KMS-11 (cell line): ENCODE measurements around the gene PHOX2A.

Source experiments
- H2AFZ ChIP-seq: fragments of 200-600 bp; sonication (generic); 2 replicates; pipeline ENCODE4 v1.6.1; 2016; ENCODE audit warnings: antibody characterized with exemption, mixed run types, low read depth
- H3K27ac ChIP-seq: fragments of 200-600 bp; sonication (generic); 2 replicates; pipeline ENCODE4 v1.6.1; 2016; ENCODE audit warnings: mild to moderate bottlenecking, mixed run types
- H3K27me3 ChIP-seq: fragments of 200-600 bp; sonication (generic); 2 replicates; pipeline ENCODE4 v1.6.1; 2017; ENCODE audit warnings: mild to moderate bottlenecking, low read depth, mixed run types, moderate library complexity; ENCODE audit not compliant: insufficient read depth
- H3K36me3 ChIP-seq: fragments of 200-600 bp; sonication (generic); 2 replicates; pipeline ENCODE4 v1.6.1; 2017; ENCODE audit warnings: mild to moderate bottlenecking, mixed run types; ENCODE audit not compliant: insufficient read depth
- H3K4me1 ChIP-seq: fragments of 200-600 bp; sonication (generic); 2 replicates; pipeline ENCODE4 v1.6.1; 2016; ENCODE audit warnings: mild to moderate bottlenecking, low read depth, mixed run types; ENCODE audit not compliant: poor library complexity, severe bottlenecking
- H3K4me2 ChIP-seq: fragments of 200-600 bp; sonication (generic); 2 replicates; pipeline ENCODE4 v1.7.0; 2016; ENCODE audit warnings: mild to moderate bottlenecking, mixed run types
- H3K4me3 ChIP-seq: fragments of 200-600 bp; sonication (generic); IDR thresholded peaks from 2 replicates; pipeline ENCODE4 v1.6.1; 2017; ENCODE audit warnings: low read depth, low read length, mixed read lengths; ENCODE audit not compliant: insufficient read depth
- H3K79me2 ChIP-seq: fragments of 200-600 bp; sonication (generic); 2 replicates; pipeline ENCODE4 v1.6.1; 2016; ENCODE audit warnings: low read depth, mixed run types; ENCODE audit not compliant: insufficient read depth
- H3K9ac ChIP-seq: fragments of 200-600 bp; sonication (generic); 2 replicates; pipeline ENCODE4 v1.6.1; 2016; ENCODE audit warnings: mild to moderate bottlenecking, mixed run types
- H4K20me1 ChIP-seq: fragments of 200-600 bp; sonication (generic); 2 replicates; pipeline ENCODE4 v1.6.1; 2016; ENCODE audit warnings: mild to moderate bottlenecking, mixed run types; ENCODE audit not compliant: insufficient read depth
- TF ChIP-seq, protein P1 (sequence below): fragments of 200-600 bp; sonication (generic); conservative IDR thresholded peaks from 2 replicates; pipeline ENCODE4 v1.6.1; 2017; ENCODE audit warnings: low read depth, mild to moderate bottlenecking, antibody characterized with exemption, low read length, moderate library complexity, mixed read lengths

PHOX2A gene

DNA sequence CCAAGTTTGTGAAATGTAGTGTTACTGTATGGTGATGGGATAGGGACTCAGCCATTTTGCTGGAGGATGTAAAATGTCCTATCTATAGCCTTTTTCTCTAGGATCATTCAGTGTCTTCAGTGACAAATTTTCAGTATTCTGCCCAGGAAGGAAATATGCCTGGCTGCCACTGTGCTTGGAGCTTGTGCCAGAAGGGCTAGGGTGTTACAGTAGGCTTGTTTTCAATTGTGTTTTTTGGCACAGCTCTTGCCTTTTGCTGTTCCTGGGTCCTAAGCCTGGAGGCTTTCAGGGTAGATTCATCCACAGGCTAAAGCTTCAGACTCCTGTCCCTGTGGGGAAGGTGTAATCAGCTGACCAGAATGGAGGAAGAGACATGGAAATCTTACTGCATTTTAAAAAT lies 22.0 kb upstream of the PHOX2A start:
- peaks cover 6% of the 10 kb centered on the region for H3K4me1 ChIP-seq
- TF ChIP-seq, protein P1, sequence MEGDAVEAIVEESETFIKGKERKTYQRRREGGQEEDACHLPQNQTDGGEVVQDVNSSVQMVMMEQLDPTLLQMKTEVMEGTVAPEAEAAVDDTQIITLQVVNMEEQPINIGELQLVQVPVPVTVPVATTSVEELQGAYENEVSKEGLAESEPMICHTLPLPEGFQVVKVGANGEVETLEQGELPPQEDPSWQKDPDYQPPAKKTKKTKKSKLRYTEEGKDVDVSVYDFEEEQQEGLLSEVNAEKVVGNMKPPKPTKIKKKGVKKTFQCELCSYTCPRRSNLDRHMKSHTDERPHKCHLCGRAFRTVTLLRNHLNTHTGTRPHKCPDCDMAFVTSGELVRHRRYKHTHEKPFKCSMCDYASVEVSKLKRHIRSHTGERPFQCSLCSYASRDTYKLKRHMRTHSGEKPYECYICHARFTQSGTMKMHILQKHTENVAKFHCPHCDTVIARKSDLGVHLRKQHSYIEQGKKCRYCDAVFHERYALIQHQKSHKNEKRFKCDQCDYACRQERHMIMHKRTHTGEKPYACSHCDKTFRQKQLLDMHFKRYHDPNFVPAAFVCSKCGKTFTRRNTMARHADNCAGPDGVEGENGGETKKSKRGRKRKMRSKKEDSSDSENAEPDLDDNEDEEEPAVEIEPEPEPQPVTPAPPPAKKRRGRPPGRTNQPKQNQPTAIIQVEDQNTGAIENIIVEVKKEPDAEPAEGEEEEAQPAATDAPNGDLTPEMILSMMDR: no peak
- H2AFZ ChIP-seq: no peak overlapping the region
- no peak overlapping the region for H3K4me3 ChIP-seq
- H4K20me1 ChIP-seq: no peaks in the 10 kb centered on the region
- no peak overlapping the region for H3K27ac ChIP-seq
- H3K79me2 ChIP-seq: no peaks in the 10 kb centered on the region
- no peak overlapping the region for H3K4me2 ChIP-seq
- no peaks in the 10 kb centered on the region for H3K27me3 ChIP-seq
- H3K9ac ChIP-seq: no peak overlapping the region
- no peaks in the 10 kb centered on the region for H3K36me3 ChIP-seq

GRCh38 chr11:72263361-72263760 lies 19.4 kb upstream of the PHOX2A start:
- no peaks in the 10 kb centered on the region for H3K27me3 ChIP-seq
- H4K20me1 ChIP-seq: no peaks in the 10 kb centered on the region
- no peaks in the 10 kb centered on the region for H3K36me3 ChIP-seq
- TF ChIP-seq, protein P1: no peak
- no peaks in the 10 kb centered on the region for H3K4me1 ChIP-seq
- H2AFZ ChIP-seq: no peak overlapping the region
- no peak overlapping the region for H3K4me2 ChIP-seq
- no peaks in the 10 kb centered on the region for H3K79me2 ChIP-seq
- no peak overlapping the region for H3K4me3 ChIP-seq
- H3K9ac ChIP-seq: no peak overlapping the region
- no peak overlapping the region for H3K27ac ChIP-seq

DNA sequence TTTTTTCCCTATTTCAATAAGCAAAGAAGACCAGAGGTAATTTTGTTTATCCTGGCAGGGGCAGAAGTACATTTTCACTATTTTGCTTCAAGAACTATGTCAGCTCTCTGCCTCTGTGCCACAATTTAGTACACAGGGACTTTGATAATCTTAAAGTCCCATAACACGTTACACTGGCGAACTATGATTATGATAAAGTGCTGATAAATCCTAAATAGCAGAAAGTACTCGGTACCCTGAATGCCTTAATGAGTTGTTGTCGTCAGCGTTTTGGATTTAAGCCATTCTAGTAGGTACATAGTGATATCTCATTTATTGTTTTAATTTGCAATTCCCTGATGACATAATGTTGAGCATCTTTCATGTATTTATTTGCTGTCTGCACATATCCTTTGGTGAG lies 16.6 kb upstream of the PHOX2A start:
- H3K9ac ChIP-seq: no peak overlapping the region
- H3K4me2 ChIP-seq: no peak overlapping the region
- H3K4me1 ChIP-seq: peaks cover 3% of the 10 kb centered on the region
- H3K4me3 ChIP-seq: no peak overlapping the region
- no peak overlapping the region for H3K27ac ChIP-seq
- no peaks in the 10 kb centered on the region for H4K20me1 ChIP-seq
- no peak overlapping the region for H2AFZ ChIP-seq
- no peaks in the 10 kb centered on the region for H3K27me3 ChIP-seq
- H3K79me2 ChIP-seq: no peaks in the 10 kb centered on the region
- no peaks in the 10 kb centered on the region for H3K36me3 ChIP-seq
- TF ChIP-seq, protein P1: no peak

- no peaks in the 10 kb centered on the region for H4K20me1 ChIP-seq
- TF ChIP-seq, protein P1: no peak
These were observed 15.5 kb upstream of the PHOX2A start for GRCh38 chr11:72259490-72259889.

More at GRCh38 chr11:72259490-72259889, 15.5 kb upstream of the PHOX2A start:
- Histone ChIP-seq H3K4me3 (no peak overlapping the region), H3K36me3 (no peaks in the 10 kb centered on the region), H3K4me2 (no peak overlapping the region), H3K9ac (no peak overlapping the region), H3K27ac (no peak overlapping the region), H3K79me2 (no peaks in the 10 kb centered on the region), H3K4me1 (peaks cover 14% of the 10 kb centered on the region), H3K27me3 (no peaks in the 10 kb centered on the region), H2AFZ (no peak overlapping the region)
